ENCODE results near the gene FAM240A.

DNA sequence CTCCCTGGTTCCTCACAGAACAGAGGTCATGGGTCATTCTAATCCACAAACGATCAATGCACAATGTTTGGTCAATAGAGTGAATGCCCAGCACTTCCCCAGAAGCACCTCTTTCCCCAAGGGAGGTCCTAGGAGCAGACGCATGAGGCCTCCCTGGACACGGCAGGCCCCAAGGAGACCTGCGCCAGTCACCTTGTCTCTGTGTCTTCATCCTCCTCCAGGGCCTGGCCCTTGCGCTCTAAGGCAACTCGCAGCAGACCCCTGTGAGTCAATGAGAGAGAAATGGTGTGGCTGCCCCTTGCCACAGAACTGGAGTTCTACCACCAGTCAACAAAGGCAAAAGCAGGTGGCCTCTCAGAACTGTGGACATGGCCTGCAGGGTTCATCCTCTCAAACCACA lies 63.1 kb downstream of the FAM240A start:
- TF ChIP-seq, protein P1, sequence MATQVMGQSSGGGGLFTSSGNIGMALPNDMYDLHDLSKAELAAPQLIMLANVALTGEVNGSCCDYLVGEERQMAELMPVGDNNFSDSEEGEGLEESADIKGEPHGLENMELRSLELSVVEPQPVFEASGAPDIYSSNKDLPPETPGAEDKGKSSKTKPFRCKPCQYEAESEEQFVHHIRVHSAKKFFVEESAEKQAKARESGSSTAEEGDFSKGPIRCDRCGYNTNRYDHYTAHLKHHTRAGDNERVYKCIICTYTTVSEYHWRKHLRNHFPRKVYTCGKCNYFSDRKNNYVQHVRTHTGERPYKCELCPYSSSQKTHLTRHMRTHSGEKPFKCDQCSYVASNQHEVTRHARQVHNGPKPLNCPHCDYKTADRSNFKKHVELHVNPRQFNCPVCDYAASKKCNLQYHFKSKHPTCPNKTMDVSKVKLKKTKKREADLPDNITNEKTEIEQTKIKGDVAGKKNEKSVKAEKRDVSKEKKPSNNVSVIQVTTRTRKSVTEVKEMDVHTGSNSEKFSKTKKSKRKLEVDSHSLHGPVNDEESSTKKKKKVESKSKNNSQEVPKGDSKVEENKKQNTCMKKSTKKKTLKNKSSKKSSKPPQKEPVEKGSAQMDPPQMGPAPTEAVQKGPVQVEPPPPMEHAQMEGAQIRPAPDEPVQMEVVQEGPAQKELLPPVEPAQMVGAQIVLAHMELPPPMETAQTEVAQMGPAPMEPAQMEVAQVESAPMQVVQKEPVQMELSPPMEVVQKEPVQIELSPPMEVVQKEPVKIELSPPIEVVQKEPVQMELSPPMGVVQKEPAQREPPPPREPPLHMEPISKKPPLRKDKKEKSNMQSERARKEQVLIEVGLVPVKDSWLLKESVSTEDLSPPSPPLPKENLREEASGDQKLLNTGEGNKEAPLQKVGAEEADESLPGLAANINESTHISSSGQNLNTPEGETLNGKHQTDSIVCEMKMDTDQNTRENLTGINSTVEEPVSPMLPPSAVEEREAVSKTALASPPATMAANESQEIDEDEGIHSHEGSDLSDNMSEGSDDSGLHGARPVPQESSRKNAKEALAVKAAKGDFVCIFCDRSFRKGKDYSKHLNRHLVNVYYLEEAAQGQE (IDR thresholded peaks at IDR 0.05) = no peak
- no peak for TF ChIP-seq CTCF (IDR thresholded peaks at IDR 0.05; ENCODE audit: low read depth, low read length, missing input control)
- TF ChIP-seq GABPA (IDR thresholded peaks at IDR 0.05 in 1 of 2, conservative IDR thresholded peaks at IDR 0.05 in 1 of 2) = no peak
- TF ChIP-seq HNF4A (conservative IDR thresholded peaks at IDR 0.05) = no peak
- TF ChIP-seq RAD21 (IDR thresholded peaks at IDR 0.05) = no peak
- no peak for TF ChIP-seq MAX (IDR thresholded peaks at IDR 0.05)
- TF ChIP-seq JUND (IDR thresholded peaks at IDR 0.05) = no peak
- TF ChIP-seq YY1 (IDR thresholded peaks at IDR 0.05) = no peak
- TF ChIP-seq EGR1 (IDR thresholded peaks at IDR 0.05; ENCODE audit: low read depth in 2 of 2) = no peak
- no peak for TF ChIP-seq TAF1 (conservative IDR thresholded peaks at IDR 0.05)
- no peak for TF ChIP-seq ZBTB33 (IDR thresholded peaks at IDR 0.05)
- TF ChIP-seq, protein P2, sequence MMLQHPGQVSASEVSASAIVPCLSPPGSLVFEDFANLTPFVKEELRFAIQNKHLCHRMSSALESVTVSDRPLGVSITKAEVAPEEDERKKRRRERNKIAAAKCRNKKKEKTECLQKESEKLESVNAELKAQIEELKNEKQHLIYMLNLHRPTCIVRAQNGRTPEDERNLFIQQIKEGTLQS (IDR thresholded peaks at IDR 0.05) = no peak
- TF ChIP-seq RXRA (IDR thresholded peaks at IDR 0.05) = no peak
- no peak for TF ChIP-seq SP1 (IDR thresholded peaks at IDR 0.05)
